Sigmoid colon (tissue), 7 donors: ENCODE measurements around the gene SMG5. TPM values are rescaled to one million over a fixed set of nuclear protein-coding genes. Genes with fewer than 3 reads are reported as not detected.
A peak's percentile ranks its signal among the peaks of the same experiment; 100 is the strongest.

ENCODE experiments used
- DNase-seq: peaks from one replicate; pipeline ENCODE4 v3.0.0-alpha.2; 2019
- H3K27ac ChIP-seq, 4 donors: fragments of 200-600 bp; sonication (generic); one replicate each; pipeline ENCODE4 v1.5.1; 2016 to 2019; ENCODE audit warnings: mild to moderate bottlenecking in 1 of 4
- H3K27me3 ChIP-seq, 3 donors: fragments of 200-600 bp; sonication (generic); one replicate each; pipeline ENCODE4 v1.5.1; 2019; ENCODE audit warnings: mild to moderate bottlenecking in 1 of 3
- H3K36me3 ChIP-seq, 4 donors: fragments of 200-600 bp; sonication (generic); one replicate each; pipeline ENCODE4 v1.5.1; 2016 to 2019
- H3K4me1 ChIP-seq, 4 donors: fragments of 200-600 bp; sonication (generic); one replicate each; pipeline ENCODE4 v1.5.1; 2017 to 2019
- H3K4me3 ChIP-seq, 4 donors: fragments of 200-600 bp; sonication (generic); one replicate each; pipeline ENCODE4 v1.5.1; 2017 to 2019; ENCODE audit warnings: mild to moderate bottlenecking in 2 of 4, moderate library complexity in 1 of 4
- H3K9me3 ChIP-seq, 4 donors: fragments of 200-600 bp in 3 of 4; sonication (generic) in 3 of 4; one replicate each; pipeline versions ENCODE4 v1.5.1 to v1.6.1; 2013 to 2019
- EP300 ChIP-seq, 4 donors: sonication (generic); formaldehyde crosslinking; IDR thresholded peaks; one replicate each; pipeline ENCODE4 v1.6.1; 2017; ENCODE audit warnings: antibody characterized with exemption in 4 of 4
- POLR2A ChIP-seq, 2 donors: fragments of 450-650 bp; IDR thresholded peaks; one replicate each; pipeline ENCODE4 v1.6.1; 2016; ENCODE audit warnings: antibody characterized with exemption in 2 of 2, mild to moderate bottlenecking in 2 of 2, moderate library complexity in 2 of 2
- POLR2AphosphoS5 ChIP-seq, 4 donors: sonication (generic); formaldehyde crosslinking; IDR thresholded peaks; one replicate each; pipeline ENCODE4 v1.6.1; 2017; ENCODE audit warnings: antibody characterized with exemption in 4 of 4
- WGBS, 2 donors: extraction: QIAGEN DNeasy Blood & Tissue Kit; methylation state at CpG; one replicate each; pipeline ENCODE4 v1.1.7; 2013; 5-methylcytosine and 5-hydroxymethylcytosine counted together
- intact Hi-C: fragments of 100-400 bp; cut with DNase I; formaldehyde crosslinking; loops from one replicate; pipeline ENCODE4 v1.15.1; 2023
- polyA plus RNA-seq, 3 donors: library from polyadenylated mRNA; stranded (reverse); fragments of 200-250 nt; gene quantifications; one replicate each; pipeline ENCODE4 v1.2.3, GENCODE V29; 2013
- total RNA-seq, 4 donors: library from RNA; depleted of rRNA; stranded (reverse); fragments of >200 nt; gene quantifications; one replicate each; pipeline ENCODE4 v1.1.0, GENCODE V29; 2016
- TF ChIP-seq, protein P1 (sequence below), 4 experiments: fragments of 450-650 bp in 3 of 4; fragments of 200-600 bp in 1 of 4; IDR thresholded peaks; one replicate each; pipeline ENCODE4 v1.5.1; 2016 to 2019; ENCODE audit warnings: antibody characterized with exemption in 4 of 4, mild to moderate bottlenecking in 3 of 4, moderate library complexity in 2 of 4
- donor health status: healthy with polysubstance abuse.
- donor health status: Bipolar disorder and iron deficiency.
- donor health status: healthy.

Gene SMG5
- total and polyA plus RNA-seq, 7 donors = 25.2 to 78.2 (median 43.9) TPM

GRCh38 chr1:156276532-156276931 is 6.1 kb downstream of the SMG5 start:
- intact Hi-C loops = no loop called here
- H3K27me3 ChIP-seq = no peaks in the 10 kb centered on the region
- peaks cover 21 to 74% (median 53%) of the 10 kb centered on the region in 4 donors for H3K36me3 ChIP-seq
- no peak for DNase-seq
- H3K9me3 ChIP-seq = no peaks in the 10 kb centered on the region
- peaks cover 0 to 16% (median 8%) of the 10 kb centered on the region in 4 donors for H3K4me1 ChIP-seq
- H3K4me3 ChIP-seq = no peak overlapping the region
- TF ChIP-seq EP300 (IDR thresholded peaks at IDR 0.05) = no peak
- TF ChIP-seq POLR2AphosphoS5 (IDR thresholded peaks at IDR 0.05) = no peak
- TF ChIP-seq, protein P1, sequence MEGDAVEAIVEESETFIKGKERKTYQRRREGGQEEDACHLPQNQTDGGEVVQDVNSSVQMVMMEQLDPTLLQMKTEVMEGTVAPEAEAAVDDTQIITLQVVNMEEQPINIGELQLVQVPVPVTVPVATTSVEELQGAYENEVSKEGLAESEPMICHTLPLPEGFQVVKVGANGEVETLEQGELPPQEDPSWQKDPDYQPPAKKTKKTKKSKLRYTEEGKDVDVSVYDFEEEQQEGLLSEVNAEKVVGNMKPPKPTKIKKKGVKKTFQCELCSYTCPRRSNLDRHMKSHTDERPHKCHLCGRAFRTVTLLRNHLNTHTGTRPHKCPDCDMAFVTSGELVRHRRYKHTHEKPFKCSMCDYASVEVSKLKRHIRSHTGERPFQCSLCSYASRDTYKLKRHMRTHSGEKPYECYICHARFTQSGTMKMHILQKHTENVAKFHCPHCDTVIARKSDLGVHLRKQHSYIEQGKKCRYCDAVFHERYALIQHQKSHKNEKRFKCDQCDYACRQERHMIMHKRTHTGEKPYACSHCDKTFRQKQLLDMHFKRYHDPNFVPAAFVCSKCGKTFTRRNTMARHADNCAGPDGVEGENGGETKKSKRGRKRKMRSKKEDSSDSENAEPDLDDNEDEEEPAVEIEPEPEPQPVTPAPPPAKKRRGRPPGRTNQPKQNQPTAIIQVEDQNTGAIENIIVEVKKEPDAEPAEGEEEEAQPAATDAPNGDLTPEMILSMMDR (IDR thresholded peaks at IDR 0.05) = no peak
- no peak for TF ChIP-seq POLR2A (IDR thresholded peaks at IDR 0.05)
- H3K27ac ChIP-seq = no peak overlapping the region

DNA sequence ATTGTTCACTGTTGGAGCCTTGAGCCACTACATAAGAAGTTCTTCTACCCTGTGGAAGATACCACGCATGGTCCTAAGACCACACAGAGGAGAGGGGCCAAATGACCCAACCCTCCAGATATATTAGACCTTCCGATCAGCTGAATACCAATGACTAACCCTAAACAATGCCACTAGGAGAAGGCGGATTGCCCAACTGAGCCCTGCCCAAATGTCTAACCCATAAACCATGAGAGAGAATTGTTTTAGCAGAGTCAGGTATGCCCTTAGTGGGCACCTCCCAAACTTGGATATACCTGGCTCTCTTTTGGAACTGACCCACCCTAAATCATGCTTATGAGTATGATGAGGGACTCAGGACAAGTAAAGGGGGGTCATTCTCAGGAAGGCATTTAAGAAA is 12.3 kb downstream of the SMG5 start:
- TF ChIP-seq, protein P1 (IDR thresholded peaks at IDR 0.05) = no peak
- TF ChIP-seq EP300 (IDR thresholded peaks at IDR 0.05) = no peak
- no peak for TF ChIP-seq POLR2A (IDR thresholded peaks at IDR 0.05)
- TF ChIP-seq POLR2AphosphoS5 (IDR thresholded peaks at IDR 0.05) = no peak
- Histone ChIP-seq H3K4me3 (no peak overlapping the region), H3K27me3 (no peaks in the 10 kb centered on the region), H3K4me1 (no peaks in the 10 kb centered on the region), H3K27ac (no peak overlapping the region), H3K36me3 (peaks cover 39 to 100% (median 81%) of the 10 kb centered on the region in 4 donors), H3K9me3 (no peaks in the 10 kb centered on the region)
- 93 to 97% methylated on average over 3 of the region's 3 CpGs for WGBS, 2 donors
- intact Hi-C loops = no loop called here
- DNase-seq = no peak

- peaks cover 34 to 99% (median 75%) of the 10 kb centered on the region in 4 donors for H3K36me3 ChIP-seq
- DNase-seq = no peak
- H3K4me1 ChIP-seq = peaks cover 0 to under 1% (median 0%) of the 10 kb centered on the region in 4 donors
- intact Hi-C loops = no loop called here
- H3K27me3 ChIP-seq = no peaks in the 10 kb centered on the region
- TF ChIP-seq POLR2A (IDR thresholded peaks at IDR 0.05) (no peak), EP300 (IDR thresholded peaks at IDR 0.05) (no peak), POLR2AphosphoS5 (IDR thresholded peaks at IDR 0.05) (no peak)
- TF ChIP-seq, protein P1 (IDR thresholded peaks at IDR 0.05) = no peak
- no peaks in the 10 kb centered on the region for H3K9me3 ChIP-seq
- H3K4me3 ChIP-seq = no peak overlapping the region
- no peak overlapping the region for H3K27ac ChIP-seq
- 92% methylated on average over 4 of the region's 4 CpGs for WGBS, 2 donors
Measured at GRCh38 chr1:156268336-156268735, 14.3 kb downstream of the SMG5 start.

- Histone ChIP-seq H3K27me3 (no peaks in the 10 kb centered on the region), H3K4me3 (no peak overlapping the region), H3K27ac (no peak overlapping the region), H3K4me1 (peaks cover 0 to 5% (median 0%) of the 10 kb centered on the region in 4 donors), H3K36me3 (peaks cover 41 to 99% (median 70%) of the 10 kb centered on the region in 4 donors), H3K9me3 (no peaks in the 10 kb centered on the region)
- 92 to 95% methylated on average over 13 of the region's 13 CpGs for WGBS, 2 donors
- intact Hi-C loops = no loop called here
- TF ChIP-seq EP300 (IDR thresholded peaks at IDR 0.05) (no peak), POLR2A (IDR thresholded peaks at IDR 0.05) (no peak), POLR2AphosphoS5 (IDR thresholded peaks at IDR 0.05) (no peak)
- TF ChIP-seq, protein P1 (IDR thresholded peaks at IDR 0.05) = no peak
- DNase-seq = no peak
Measured at GRCh38 chr1:156266051-156266450, 16.6 kb downstream of the SMG5 start.

GRCh38 chr1:156263288-156263655 is 19.4 kb downstream of the SMG5 start:
- H3K4me1 ChIP-seq = peaks cover 0 to 5% (median 0%) of the 10 kb centered on the region in 4 donors
- H3K27ac ChIP-seq = peak overlapping the region in 1 of 4 donors; percentile 33
- TF ChIP-seq EP300 (IDR thresholded peaks at IDR 0.05) = no peak
- no peak for TF ChIP-seq POLR2A (IDR thresholded peaks at IDR 0.05)
- TF ChIP-seq POLR2AphosphoS5 (IDR thresholded peaks at IDR 0.05) = no peak
- TF ChIP-seq, protein P1 (IDR thresholded peaks at IDR 0.05) = no peak
- DNase-seq = no peak
- 78 to 95% methylated on average over 9 of the region's 9 CpGs for WGBS, 2 donors
- intact Hi-C loops = no loop called here
- H3K27me3 ChIP-seq = no peaks in the 10 kb centered on the region
- H3K4me3 ChIP-seq = no peak overlapping the region
- H3K36me3 ChIP-seq = peaks cover 56 to 99% (median 79%) of the 10 kb centered on the region in 4 donors
- no peaks in the 10 kb centered on the region for H3K9me3 ChIP-seq
